Cardiac fibroblast (primary cell): ENCODE data around the gene PPM1H.
"Not testable (repeated sequence)": the region's sequence is repeated elsewhere in the genome, so short reads cannot be mapped to it uniquely, and the experiment has no call there.

Experiments used
- DNase-seq, 2 donors: peaks; one replicate each; pipeline versions ENCODE4 v3.0.0 to v3.0.0-alpha.2; 2010; ENCODE audit warnings: low read depth in 2 of 2
- H3K4me3 ChIP-seq, 2 donors: replicated peaks in 1 of 2; 1 replicate in 1 of 2; 2 replicates in 1 of 2; pipeline ENCODE4 v1.5.1; 2011; ENCODE audit warnings: low read depth in 2 of 2, low read length in 2 of 2, mild to moderate bottlenecking in 2 of 2, moderate library complexity in 1 of 2
- TF ChIP-seq, protein P1 (sequence below): IDR thresholded peaks from one replicate; pipeline ENCODE4 v1.5.1; 2011; ENCODE audit warnings: low read depth, mild to moderate bottlenecking, low read length, inconsistent platforms

Gene PPM1H

DNA sequence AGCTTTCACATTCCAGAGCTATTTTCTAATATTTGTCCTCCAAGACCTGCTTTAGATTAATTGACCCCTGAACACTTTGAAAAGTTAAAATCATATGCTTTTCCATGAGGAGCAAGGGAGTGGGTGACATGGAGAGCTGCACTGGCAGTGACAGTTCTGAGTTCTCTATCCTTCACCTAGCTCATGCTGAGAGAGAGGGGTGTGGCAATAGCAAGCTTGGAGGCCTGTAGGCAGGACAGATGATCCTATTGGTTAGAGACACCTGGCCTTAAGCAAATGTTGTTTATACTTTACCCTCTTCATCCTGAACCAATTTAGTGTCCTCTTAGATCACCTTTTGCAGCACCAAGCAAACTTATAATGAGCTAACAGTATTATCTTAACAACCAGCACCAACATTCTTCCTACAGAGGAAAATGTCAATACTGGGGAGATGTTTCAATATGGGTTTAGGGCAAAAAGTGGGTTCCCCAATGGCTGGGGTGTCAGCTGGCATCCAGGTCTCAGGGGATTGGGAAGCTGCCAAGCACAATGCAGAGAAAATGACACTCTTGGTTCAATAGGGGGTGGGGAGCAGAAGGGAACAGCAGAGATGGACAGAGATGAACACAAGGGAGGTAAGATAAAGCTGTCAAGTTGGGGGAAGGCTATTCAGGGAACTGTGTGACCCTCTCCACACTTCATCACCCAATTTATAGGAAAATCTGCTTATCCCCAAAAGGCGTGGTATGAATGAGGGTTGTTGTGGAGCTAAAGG, 37.0 kb upstream of the PPM1H start:
- DNase-seq, result no peak

DNA sequence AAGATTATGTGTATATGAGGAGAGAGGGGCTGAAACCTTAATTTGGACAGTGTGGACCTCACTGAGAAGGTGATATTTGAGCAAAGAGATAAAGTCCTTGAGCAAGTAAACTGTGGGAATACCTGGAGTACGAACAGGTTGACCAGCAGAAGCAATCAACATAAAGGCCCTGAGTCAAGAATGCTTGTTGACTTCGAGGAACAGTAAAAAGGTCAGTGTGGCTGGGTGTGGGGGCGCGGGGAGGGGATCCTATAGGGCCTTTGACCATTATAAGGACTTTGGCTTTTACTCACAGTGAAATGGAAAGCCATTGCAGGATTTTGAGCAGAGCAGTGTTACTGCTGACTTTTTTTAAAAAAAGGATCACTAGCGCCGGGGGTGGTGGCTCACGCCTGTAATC, 34.7 kb upstream of the PPM1H start:
- DNase-seq, result no peak
- TF ChIP-seq, protein P1, sequence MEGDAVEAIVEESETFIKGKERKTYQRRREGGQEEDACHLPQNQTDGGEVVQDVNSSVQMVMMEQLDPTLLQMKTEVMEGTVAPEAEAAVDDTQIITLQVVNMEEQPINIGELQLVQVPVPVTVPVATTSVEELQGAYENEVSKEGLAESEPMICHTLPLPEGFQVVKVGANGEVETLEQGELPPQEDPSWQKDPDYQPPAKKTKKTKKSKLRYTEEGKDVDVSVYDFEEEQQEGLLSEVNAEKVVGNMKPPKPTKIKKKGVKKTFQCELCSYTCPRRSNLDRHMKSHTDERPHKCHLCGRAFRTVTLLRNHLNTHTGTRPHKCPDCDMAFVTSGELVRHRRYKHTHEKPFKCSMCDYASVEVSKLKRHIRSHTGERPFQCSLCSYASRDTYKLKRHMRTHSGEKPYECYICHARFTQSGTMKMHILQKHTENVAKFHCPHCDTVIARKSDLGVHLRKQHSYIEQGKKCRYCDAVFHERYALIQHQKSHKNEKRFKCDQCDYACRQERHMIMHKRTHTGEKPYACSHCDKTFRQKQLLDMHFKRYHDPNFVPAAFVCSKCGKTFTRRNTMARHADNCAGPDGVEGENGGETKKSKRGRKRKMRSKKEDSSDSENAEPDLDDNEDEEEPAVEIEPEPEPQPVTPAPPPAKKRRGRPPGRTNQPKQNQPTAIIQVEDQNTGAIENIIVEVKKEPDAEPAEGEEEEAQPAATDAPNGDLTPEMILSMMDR, result no peak
- no peak overlapping the region for H3K4me3 ChIP-seq

More for the DNA sequence above, 37.0 kb upstream of the PPM1H start:
- H3K4me3 ChIP-seq, result no peak overlapping the region
- TF ChIP-seq, protein P1, result no peak

DNA sequence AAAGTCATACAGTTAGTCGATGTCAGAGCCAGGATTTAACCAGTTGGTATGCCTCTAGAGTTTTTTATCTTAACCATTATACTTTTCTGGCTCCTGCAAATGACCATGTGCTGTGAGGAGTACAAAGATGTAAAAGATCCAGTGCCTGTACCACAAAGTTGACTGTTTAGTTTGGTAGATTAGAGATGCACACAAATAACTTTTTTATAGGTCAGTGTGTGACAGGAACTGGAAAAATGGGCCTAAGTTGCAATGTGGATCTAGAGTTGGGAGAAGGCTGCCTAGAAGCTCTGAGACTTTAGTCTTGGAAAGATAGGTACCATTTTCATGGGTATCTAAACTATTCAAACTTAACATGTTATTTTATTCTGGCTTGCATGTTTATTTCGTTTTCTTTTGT, 32.8 kb upstream of the PPM1H start:
- no peak overlapping the region for H3K4me3 ChIP-seq
- TF ChIP-seq, protein P1, result no peak
- no peak for DNase-seq

DNA sequence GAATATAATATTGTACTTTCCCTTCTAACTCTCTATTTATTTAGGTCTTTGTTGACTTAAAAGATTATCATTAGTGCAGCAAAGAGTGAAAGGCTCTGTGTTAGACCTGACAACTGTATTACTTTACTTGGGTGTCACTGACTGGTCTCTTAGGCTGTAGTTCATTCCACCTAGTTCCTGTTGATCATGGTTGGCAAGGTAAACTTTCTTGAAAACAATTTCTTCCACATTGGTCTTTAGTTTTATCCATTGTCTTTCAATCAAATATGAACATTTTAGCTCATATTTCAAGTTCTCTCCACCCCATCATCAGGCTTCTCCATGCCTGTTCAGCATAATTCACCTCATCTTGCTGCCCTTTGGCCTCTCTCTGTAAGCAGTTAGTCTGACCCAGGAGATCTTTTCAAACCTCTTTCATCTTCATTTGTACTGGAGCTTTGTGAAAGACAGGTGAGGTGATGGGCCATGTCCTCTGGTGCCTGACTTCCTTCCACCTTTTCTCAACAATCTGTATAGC, 32.1 kb upstream of the PPM1H start:
- no peak overlapping the region for H3K4me3 ChIP-seq
- TF ChIP-seq, protein P1, result no peak
- DNase-seq, result no peak

DNA sequence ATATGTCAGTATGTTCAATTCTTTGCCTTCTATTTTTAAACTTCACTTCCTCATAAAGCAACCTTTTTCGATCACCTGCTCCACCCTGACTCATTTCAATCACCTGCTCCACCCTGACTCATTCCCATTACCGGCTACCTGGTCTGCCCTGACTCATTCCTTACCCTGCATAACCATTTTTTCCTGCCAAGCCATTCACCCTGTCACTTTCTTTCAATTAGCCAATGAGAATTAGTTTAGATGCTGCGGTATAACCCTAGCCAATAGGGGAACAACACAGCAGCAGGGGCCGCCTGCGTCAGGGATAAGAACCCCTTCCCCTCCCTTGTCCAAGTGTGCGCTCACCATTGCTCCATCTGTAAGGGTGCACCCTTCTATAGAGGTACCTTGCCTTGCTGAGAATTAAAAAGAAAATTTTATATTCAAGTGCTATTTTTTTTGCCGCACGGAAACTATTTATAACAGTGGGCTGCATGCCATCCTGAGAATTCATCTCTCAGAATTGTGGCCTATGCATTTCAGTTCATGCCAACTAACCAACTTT, 31.6 kb upstream of the PPM1H start:
- DNase-seq, H3K4me3 ChIP-seq: not testable (repeated sequence)

DNA sequence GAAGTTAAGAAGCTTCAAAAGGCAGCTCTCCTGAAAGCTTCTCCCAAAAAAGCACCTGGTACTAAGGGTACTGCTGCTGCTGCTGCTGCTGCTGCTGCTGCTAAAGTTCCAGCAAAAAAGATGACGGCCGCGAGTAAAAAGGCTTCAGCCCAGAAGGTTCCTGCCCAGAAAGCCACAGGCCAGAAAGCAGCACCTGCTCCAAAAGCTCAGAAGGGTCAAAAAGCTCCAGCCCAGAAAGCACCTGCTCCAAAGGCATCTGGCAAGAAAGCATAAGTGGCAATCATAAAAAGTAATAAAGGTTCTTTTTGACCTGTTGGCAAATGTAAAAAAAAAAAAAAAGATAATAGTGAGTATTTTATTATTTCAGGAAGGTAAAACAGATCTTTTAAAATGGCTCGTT, 30.8 kb upstream of the PPM1H start:
- not testable (repeated sequence) for DNase-seq, H3K4me3 ChIP-seq

DNA sequence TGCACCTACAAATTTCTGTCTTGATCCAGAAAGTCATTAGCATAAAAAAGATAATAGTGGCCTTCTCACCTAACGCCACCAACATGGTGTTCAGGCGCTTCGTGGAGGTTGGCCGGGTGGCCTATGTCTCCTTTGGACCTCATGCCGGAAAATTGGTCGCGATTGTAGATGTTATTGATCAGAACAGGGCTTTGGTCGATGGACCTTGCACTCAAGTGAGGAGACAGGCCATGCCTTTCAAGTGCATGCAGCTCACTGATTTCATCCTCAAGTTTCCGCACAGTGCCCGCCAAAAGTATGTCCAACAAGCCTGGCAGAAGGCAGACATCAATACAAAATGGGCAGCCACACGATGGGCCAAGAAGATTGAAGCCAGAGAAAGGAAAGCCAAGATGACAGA, 30.3 kb upstream of the PPM1H start:
- H3K4me3 ChIP-seq, DNase-seq: not testable (repeated sequence)

DNA sequence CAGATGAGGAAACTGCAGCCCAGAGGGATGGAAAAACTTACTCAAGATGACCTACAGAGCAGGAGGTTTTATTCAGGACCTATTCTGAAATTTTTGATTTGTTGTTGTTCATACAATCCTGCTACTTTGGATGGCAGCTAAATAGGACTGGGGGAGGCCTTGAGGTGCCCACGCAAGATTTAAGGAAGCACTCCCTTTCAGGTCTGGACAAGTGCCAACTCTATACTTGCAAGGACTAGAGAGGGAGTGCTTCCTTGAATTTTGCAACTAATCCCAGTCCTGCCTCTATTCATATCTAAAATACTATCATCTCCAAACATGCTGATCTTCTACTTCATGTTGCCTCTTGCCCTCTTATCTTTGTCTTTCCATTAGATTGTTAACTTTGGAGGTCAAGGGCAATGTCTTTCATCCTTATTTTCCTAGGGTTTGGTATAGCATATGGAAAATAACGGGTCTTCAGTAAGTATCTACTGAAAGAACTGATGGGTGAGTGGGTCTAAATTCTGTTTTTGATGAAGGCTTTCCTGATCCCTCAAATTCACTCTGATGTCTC, 28.6 kb upstream of the PPM1H start:
- DNase-seq, result no peak
- TF ChIP-seq, protein P1, result no peak

More for the DNA sequence above, 28.6 kb upstream of the PPM1H start:
- H3K4me3 ChIP-seq, result no peak overlapping the region
